Sigmoid colon (tissue), 4 donors: ENCODE data around the gene SETD3.

Experiments
- POLR2A ChIP-seq, 2 donors: fragments of 450-650 bp; IDR thresholded peaks; one replicate each; pipeline ENCODE4 v1.6.1; 2016; ENCODE audit warnings: antibody characterized with exemption in 2 of 2, mild to moderate bottlenecking in 2 of 2, moderate library complexity in 2 of 2
- POLR2AphosphoS5 ChIP-seq, 4 donors: sonication (generic); formaldehyde crosslinking; IDR thresholded peaks; one replicate each; pipeline ENCODE4 v1.6.1; 2017; ENCODE audit warnings: antibody characterized with exemption in 4 of 4
- TF ChIP-seq, protein P1 (sequence below), 4 experiments: fragments of 450-650 bp in 3 of 4; fragments of 200-600 bp in 1 of 4; IDR thresholded peaks; one replicate each; pipeline ENCODE4 v1.5.1; 2016 to 2019; ENCODE audit warnings: antibody characterized with exemption in 4 of 4, mild to moderate bottlenecking in 3 of 4, moderate library complexity in 2 of 4

- TF ChIP-seq POLR2A (IDR thresholded peaks at IDR 0.05), result no peak
- TF ChIP-seq, protein P1, sequence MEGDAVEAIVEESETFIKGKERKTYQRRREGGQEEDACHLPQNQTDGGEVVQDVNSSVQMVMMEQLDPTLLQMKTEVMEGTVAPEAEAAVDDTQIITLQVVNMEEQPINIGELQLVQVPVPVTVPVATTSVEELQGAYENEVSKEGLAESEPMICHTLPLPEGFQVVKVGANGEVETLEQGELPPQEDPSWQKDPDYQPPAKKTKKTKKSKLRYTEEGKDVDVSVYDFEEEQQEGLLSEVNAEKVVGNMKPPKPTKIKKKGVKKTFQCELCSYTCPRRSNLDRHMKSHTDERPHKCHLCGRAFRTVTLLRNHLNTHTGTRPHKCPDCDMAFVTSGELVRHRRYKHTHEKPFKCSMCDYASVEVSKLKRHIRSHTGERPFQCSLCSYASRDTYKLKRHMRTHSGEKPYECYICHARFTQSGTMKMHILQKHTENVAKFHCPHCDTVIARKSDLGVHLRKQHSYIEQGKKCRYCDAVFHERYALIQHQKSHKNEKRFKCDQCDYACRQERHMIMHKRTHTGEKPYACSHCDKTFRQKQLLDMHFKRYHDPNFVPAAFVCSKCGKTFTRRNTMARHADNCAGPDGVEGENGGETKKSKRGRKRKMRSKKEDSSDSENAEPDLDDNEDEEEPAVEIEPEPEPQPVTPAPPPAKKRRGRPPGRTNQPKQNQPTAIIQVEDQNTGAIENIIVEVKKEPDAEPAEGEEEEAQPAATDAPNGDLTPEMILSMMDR (IDR thresholded peaks at IDR 0.05), result no peak
- TF ChIP-seq POLR2AphosphoS5 (IDR thresholded peaks at IDR 0.05), result no peak
Measured at GRCh38 chr14:99527427-99528076, 46.9 kb upstream of the SETD3 start.
